Transverse colon (tissue), 4 donors: ENCODE data around the gene VPS35L.

Experiments
- POLR2A ChIP-seq: fragments of 450-650 bp; IDR thresholded peaks from one replicate; pipeline ENCODE4 v1.6.1; 2016; ENCODE audit warnings: antibody characterized with exemption, mild to moderate bottlenecking, moderate library complexity
- POLR2AphosphoS5 ChIP-seq, 3 donors: sonication (generic); formaldehyde crosslinking; IDR thresholded peaks; one replicate each; pipeline ENCODE4 v1.6.1; 2016; ENCODE audit warnings: antibody characterized with exemption in 3 of 3
- TF ChIP-seq, protein P1 (sequence below), 5 experiments: fragments of 200-600 bp in 3 of 5; fragments of 450-650 bp in 2 of 5; sonication (generic) in 3 of 5; IDR thresholded peaks; 1 replicate in 2 of 5; 2 replicates in 3 of 5; pipeline ENCODE4 v1.5.1; 2016 to 2017; ENCODE audit warnings: antibody characterized with exemption in 5 of 5, inconsistent platforms in 3 of 5, mild to moderate bottlenecking in 2 of 5, moderate library complexity in 1 of 5

- TF ChIP-seq, protein P1, sequence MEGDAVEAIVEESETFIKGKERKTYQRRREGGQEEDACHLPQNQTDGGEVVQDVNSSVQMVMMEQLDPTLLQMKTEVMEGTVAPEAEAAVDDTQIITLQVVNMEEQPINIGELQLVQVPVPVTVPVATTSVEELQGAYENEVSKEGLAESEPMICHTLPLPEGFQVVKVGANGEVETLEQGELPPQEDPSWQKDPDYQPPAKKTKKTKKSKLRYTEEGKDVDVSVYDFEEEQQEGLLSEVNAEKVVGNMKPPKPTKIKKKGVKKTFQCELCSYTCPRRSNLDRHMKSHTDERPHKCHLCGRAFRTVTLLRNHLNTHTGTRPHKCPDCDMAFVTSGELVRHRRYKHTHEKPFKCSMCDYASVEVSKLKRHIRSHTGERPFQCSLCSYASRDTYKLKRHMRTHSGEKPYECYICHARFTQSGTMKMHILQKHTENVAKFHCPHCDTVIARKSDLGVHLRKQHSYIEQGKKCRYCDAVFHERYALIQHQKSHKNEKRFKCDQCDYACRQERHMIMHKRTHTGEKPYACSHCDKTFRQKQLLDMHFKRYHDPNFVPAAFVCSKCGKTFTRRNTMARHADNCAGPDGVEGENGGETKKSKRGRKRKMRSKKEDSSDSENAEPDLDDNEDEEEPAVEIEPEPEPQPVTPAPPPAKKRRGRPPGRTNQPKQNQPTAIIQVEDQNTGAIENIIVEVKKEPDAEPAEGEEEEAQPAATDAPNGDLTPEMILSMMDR (IDR thresholded peaks at IDR 0.05): no peak
- TF ChIP-seq POLR2AphosphoS5 (IDR thresholded peaks at IDR 0.05): no peak
- TF ChIP-seq POLR2A: no peak
Measured at GRCh38 chr16:19549673-19550072, 5.8 kb upstream of the VPS35L start.
